ENCODE measurements around the gene CXCR4. TPM values are rescaled to one million over a fixed set of nuclear protein-coding genes. Genes with fewer than 3 reads are reported as not detected.

Gene CXCR4
- polyA plus RNA-seq (2012; ENCODE audit: insufficient read depth, insufficient read length) = 181 TPM

DNA sequence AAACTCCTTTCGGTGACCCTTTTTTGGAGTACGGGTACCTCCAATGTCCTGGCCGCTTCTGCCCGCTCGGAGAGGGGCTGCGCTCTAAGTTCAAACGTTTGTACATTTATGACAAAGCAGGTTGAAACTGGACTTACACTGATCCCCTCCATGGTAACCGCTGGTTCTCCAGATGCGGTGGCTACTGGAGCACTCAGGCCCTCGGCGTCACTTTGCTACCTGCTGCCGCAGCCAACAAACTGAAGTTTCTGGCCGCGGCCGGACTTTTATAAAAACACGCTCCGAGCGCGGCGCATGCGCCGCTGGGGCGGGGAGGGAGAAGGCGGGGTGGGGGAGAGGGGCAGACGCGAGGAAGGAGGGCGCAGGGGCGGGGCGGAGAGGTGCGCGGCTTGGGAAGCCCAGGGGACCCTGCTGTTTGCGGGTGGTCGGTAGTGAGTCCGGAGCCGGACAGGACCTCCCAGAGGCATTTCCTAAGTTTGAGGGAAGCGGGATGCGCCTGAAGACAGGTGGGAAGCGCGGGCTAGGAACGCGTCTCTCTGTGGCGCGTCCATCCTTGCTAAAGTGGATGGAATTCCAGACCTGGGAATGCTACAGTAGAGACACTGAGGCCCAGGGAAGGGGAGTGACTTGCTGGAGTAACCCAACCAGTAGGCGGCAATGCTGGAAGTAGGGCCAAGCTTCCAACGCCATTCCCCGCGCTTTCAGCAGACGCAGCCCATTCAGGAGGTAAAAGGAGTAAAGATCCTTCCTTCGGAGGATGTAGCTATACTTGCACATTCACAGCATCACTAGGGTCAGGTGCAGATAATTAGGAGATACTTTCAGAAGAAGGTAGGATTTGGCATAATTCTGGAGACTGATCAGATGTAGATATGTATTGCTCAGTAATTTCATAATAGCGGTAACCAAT lies at the start of gene CXCR4:
CXCR4 (minus strand) TSS at position 241 of the 910 bp plus-strand sequence; CDS start at position 152, 89 bp downstream.
- H3K4me3 ChIP-seq (ENCODE audit: low read length) = peak within 1 kb of the TSS; percentile 92
- DNase-seq (ENCODE audit: low read depth, low spot score) = peak; percentile 82

DNA sequence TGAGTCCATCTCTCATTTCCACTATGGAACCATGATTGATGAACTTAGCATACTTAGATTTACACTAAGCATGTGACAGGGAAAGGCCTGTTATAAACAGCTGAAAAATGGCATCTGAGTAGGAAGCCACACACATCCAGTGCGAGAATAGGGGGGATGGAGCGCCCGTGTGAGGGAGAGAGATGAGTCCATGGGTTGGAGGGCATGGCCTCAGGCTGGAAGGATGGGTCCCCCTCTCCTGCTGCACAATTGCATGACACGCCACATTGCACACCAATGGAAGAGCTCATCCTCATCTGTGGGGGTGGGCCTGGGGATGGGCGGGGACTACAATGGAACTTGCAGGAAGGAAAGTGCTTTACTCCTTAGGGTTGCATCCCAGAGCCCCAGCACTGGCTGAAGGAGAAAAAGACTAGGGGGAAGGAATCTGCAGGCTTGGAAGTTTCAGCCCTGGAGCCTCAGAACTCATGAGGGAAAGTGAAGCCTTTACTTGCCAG lies 46.4 kb upstream of the CXCR4 start:
- no peak for DNase-seq (ENCODE audit: low read depth, low spot score)
- no peak overlapping the region for H3K4me3 ChIP-seq (ENCODE audit: low read length)

DNA sequence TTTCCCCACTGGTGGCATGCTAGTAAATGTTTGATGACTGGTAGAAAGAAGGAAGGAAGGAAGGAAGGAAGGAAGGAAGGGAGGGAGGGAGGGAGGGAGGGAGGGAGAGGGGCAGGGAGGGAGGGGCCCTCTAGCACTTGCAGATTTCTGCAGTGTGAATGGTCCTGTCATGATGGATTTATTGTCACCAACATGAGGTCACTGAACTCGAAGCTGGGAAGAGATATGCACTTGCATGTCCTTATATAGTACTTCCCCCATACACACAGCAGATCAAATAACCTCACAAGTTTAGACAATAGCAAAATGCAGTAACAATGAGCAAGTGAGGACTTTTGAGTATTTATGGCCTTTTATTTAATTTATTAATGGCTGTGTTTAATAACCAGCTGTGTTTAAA lies 44.5 kb upstream of the CXCR4 start:
- no peak for DNase-seq (ENCODE audit: low read depth, low spot score)
- H3K4me3 ChIP-seq (ENCODE audit: low read length) = no peak overlapping the region

DNA sequence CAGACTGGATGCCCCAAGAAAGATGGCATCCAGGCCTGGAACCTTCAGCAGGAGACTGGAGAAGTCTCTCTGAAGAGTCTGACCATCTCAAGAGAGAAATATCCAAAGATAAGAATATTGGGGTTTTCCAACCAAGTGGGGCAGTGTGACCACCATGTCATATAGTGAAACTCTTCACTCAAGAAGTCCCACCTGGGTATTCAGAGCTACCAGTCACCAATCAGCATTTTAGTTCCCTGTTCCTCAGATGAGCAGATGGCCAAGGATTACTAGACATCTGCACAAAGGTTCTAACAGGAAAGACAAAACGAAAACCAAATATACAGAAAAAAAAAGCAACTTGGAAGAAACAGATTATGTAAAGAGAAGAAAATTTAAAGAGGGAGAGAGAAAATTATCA lies 38.5 kb upstream of the CXCR4 start:
- no peak for DNase-seq (ENCODE audit: low read depth, low spot score)
- H3K4me3 ChIP-seq (ENCODE audit: low read length) = no peak overlapping the region

DNA sequence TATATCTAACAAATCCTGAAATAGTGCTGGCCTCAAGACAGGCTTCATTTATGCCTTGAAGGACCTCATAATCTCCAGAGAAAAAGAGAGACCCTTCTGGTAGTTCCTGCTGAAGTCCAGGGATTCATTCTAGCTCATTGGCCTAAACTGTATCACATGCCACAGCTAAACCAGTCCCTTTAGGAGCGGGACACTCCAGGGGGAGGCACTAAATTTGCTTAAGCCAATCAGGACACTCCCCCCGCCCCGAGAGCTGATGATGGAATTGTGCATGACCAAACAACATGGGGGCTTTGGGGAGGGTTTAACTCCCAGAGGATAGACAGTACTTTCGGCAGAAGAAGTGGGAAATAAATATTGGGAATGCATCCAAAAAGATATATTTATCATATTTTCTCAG lies 36.4 kb upstream of the CXCR4 start:
- H3K4me3 ChIP-seq (ENCODE audit: low read length) = no peak overlapping the region
- DNase-seq (ENCODE audit: low read depth, low spot score) = no peak

DNA sequence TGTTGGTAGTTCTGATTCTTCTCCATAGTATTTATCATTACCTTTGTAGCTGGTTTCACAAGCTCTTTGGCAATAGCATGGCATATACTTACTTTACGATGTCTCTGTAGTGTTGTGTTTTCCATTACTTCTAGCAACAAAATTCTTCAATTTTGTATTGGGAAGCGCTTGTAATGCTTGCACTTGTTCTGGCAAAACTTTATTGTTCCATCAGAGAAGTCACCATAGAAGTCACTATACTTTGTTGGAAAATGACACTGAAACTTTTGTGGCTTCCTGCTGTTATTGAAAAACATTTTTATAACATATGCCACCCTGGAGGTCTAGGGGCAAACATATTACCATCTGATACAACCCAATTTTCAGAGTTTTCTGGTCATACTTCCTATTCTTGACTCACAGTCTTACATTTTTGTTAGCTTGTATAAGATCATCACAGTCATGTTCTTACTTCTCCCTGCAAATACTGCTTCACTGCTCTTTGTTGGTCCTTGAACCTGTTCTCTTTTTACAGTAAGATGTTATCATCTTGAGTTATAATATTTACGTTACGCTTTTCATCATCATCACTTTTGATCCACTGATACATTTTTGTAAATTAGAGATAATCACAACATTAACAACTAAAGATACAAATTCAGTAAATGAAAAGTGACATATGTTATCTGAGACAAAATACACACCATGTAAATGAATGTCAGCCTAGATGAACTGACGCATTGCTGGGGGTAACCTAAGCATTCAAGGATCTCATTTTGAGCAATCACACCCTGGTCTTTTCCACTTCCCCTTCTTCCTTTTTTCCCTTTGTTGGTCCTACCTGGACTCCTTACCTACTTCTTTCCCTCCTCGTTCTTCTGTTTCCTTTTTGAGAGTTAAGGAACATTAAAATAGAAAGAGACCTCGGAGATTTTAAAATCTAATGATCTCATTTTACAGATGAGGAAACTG lies 33.3 kb upstream of the CXCR4 start:
- no peak for DNase-seq (ENCODE audit: low read depth, low spot score)
- no peak overlapping the region for H3K4me3 ChIP-seq (ENCODE audit: low read length)

DNA sequence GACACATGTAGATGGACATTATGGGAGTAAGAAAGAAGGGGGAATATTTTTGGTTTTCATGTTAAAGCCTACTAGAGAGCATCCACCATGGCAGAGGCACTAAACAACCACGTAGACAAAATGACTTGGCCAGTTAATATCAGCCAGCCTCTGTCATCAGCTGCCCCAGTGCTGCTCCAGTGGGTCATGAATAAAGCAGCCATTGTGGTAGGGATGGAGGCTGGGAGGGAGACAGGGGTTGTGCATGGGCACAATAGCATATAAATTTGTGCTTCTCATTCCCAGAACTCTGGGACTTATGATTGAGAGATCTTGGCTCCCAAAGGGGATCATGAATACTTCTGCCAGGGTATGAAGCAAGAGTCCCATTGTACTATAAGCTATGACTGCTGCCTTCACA lies 31.1 kb upstream of the CXCR4 start:
- no peak for DNase-seq (ENCODE audit: low read depth, low spot score)
- no peak overlapping the region for H3K4me3 ChIP-seq (ENCODE audit: low read length)

DNA sequence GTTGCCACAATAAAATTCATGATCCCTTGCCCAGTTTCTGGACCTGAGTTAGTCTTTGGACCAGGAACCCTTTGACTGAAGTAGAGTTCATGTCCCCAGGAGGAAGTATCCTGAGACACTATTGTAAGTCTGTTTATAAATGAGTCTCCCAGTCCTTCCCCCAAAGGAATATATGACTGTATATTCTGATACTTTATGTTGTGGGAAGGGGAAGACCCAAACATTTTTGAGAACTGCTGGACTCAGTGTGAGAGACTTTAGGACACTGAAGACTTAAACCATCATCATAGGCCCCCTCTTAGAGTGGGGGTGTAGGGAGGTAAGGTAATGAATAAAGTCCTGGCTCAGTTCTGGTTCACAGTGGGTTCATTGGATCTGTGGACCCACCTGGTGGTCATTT lies 28.6 kb upstream of the CXCR4 start:
- no peak overlapping the region for H3K4me3 ChIP-seq (ENCODE audit: low read length)
- DNase-seq (ENCODE audit: low read depth, low spot score) = no peak

DNA sequence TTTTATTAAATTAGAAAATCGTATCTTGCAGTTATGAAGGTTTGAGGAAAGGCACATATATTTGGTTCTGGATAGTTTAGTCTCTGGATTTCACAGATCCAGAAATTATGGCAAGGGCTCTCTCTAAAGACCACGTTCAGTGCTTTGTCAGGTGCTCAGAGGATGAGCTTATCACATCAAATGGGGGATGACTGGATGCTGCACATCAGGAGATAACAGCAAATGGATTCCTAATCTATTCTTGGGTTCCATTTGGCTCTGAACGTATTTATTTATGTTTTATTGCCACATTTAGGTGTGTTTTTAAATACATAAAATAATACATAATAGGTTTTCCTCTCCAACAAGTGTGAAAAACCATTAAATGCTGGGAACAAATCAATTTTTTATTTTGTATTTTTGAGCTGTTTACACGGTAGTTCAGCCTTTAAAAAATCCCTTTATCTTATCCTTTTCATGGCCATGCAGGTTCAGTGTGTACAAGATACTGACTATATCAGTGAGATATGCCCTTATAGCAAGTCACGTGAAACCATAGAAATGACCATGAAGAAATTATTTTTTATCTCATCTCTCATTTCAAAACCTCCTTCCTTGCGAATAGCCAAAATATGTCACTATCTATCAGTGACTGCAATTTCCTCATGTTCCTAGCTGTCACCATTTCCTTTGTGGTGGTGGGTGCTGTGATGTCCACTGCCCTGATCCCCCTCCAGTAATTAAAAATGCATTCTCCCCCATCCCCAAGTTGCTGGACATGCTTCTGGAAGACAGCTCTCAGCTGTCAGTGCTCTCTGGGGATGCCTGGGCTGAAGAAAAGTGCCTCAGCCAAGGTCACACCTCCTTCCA lies 25.9 kb upstream of the CXCR4 start:
- DNase-seq (ENCODE audit: low read depth, low spot score) = no peak
- no peak overlapping the region for H3K4me3 ChIP-seq (ENCODE audit: low read length)

DNA sequence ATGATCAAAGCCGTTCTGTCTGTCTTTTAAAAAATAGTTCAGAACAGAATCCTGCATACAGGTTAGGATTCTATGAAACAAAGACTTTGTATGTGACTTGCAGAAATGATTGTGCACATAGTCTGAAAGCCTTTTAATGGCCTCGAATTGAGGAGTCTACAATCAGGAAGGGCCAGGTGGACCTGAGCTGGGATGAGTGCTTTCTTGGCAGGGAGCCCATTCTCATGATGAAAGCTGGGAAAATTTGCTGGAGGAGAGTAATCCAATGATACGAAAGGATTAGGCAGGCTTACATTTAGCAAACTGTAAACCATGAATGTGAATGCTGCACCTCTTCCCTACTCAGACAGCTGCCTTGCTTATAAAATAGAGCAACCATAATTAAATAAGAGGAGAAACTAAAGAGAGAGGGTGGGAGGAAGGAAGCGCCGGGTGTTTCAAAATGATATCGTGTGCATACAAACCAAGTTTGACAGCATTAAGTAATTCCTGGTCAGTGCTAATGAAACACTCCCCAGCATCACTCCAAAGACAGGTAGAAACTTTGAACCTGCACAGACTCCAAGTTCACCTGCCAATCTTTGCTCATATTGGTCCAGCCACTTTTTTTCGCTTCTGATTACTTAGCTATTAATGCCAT lies 23.7 kb upstream of the CXCR4 start:
- DNase-seq (ENCODE audit: low read depth, low spot score) = no peak
- no peak overlapping the region for H3K4me3 ChIP-seq (ENCODE audit: low read length)

DNA sequence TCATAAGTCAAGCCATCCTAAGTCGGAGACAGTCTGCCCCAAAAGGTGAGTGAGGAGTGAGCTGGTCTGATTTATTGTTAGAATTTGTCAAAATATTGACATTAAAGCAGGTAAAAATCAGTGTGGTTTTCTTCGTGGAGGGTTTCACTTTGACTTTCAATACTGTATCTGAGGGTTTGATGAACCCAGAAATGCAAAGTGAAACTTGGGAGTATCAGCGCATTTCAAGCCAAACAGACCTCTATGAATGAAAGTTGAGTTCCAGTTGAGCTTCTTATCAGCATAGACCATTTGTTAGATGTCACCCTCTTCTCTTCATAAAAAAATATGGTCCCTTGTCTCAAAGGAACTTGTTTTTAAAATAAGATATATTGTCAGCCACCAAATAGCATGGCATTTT lies 21.7 kb upstream of the CXCR4 start:
- peak overlapping the region; percentile 2 for H3K4me3 ChIP-seq (ENCODE audit: low read length)
- DNase-seq (ENCODE audit: low read depth, low spot score) = no peak

DNA sequence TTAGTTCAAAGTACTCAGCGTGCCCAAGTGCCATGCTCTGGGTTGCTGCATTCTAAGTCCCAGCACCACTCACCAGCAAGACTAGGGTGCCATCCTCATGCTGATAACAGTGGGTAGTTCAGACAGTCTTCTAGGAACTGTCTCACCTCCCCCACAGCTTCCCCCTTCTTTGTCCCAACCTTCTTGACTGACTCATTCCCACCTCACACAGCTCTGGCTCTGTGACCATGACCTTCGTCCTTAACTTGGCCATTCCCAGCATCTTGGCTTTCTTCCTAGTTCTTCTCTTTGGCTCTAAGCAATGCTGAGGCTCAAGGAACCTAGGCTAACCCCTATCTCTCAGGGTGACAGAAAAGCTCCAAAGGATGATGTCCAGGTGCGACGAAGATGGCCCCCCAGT lies 20.0 kb upstream of the CXCR4 start:
- DNase-seq (ENCODE audit: low read depth, low spot score) = no peak
- H3K4me3 ChIP-seq (ENCODE audit: low read length) = no peak overlapping the region

DNA sequence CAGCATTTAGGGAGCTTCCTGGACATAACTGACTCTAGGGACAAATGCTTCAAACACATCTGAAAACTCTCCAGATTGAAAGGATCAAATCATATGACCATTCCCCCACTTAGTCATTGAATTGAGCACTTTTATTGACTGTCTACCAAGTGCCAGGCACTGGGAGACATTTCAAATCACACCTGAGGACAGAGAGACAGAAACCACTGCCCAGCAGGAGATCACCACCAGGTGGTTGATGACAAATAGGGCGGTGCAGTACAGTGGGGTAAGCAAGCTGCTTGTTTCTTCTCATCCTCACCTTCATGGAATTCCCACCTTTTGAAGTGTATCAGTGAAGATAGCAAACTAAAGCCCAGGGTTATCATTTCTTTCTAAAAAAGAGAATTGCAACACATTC lies 19.0 kb upstream of the CXCR4 start:
- H3K4me3 ChIP-seq (ENCODE audit: low read length) = no peak overlapping the region; the same call in 1 of the 2 replicates
- DNase-seq (ENCODE audit: low read depth, low spot score) = no peak

DNA sequence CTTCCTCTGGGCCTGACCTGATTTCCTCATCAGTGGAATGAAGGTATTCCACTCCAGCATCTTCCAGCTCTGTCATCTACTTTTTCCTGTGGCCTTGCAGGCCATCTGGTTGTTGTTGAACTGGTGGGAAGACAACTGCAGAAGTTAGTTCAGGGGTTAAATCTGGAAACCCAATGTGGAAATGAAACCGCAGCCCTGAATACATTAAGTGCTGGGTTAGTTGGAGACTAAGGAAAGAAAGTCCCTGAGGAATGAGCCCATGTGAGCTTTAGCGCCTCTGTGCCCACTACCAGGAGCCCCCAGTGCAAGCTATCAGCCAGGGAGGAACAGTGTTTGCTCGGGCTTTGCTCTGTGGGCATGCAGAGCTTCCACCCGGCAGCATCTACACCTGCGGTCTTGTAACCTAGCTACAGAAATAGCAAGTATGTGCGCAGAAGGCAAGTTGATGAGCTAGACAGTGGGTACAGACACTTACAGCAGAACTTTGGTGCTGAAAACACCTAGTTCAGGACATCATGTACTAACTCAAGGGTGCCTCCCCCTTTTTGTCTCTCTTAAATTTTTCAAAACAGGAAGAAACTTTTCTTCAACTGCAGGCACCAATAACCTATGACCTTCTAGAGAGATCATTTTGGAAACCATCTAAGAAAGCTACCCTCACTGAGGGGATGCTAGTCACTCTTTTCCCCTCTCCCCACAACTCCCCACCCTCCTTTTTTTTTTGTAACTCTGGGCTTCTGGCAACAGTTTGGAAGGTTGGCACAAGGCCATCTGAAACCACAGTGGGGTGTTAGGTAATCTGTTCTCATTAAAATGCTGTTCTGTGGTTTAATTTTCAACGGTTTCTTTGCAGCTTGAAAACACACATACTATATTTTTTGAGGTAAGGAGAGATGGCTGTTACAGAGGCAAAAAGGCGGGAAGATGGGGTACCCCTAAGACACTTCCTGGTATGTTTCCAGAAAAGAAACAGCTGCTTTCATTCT lies 18.3 kb upstream of the CXCR4 start:
- H3K4me3 ChIP-seq (ENCODE audit: low read length) = peak overlapping the region; percentile 34
- peak; percentile 99 for DNase-seq (ENCODE audit: low read depth, low spot score)

DNA sequence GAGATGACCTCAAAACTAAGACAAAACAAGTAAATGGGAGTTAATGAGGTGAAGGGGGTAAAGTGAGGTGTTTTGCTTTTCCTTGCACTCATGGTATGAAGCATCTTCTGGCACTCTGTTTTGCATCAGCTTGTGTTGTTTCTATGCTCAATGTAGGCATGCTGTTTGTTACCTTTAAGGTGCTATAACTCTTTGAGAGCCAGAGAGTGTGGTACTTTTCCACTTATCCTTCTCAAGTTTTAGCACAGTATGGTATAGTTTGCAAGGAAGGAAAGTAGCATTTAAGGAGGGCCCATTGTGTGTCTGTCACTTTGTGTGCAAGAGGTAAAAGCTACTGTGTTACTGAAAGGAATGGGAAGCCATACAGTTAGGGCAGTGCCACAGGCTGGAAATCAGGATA lies 17.5 kb upstream of the CXCR4 start:
- peak overlapping the region; percentile 34 for H3K4me3 ChIP-seq (ENCODE audit: low read length)

DNA sequence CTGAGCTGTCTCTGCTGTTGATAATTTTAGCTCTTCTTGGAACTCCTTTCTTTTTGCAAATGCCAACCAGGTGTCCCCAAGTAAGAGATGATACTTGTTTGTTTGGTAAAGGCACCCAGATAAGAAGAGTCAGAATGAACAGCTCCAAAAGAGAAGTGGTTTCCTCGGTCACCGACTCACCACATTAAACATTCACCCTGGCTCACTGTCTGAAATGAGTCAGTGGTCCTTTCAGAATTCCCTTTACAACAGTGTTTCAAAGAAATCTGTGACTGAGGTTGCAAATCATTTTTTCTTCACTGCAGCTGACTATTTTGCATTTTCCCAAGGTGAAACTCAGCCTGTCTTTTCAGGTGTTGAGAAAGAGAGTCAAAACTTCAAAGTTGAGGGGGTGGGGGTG lies 16.2 kb upstream of the CXCR4 start:
- DNase-seq (ENCODE audit: low read depth, low spot score) = peak; percentile 88
- H3K4me3 ChIP-seq (ENCODE audit: low read length) = 0 out of 2 replicates have a peak overlapping the region, but pooled peaks have one; percentile 1

More for the DNA sequence above, 17.5 kb upstream of the CXCR4 start:
- no peak for DNase-seq (ENCODE audit: low read depth, low spot score)

DNA sequence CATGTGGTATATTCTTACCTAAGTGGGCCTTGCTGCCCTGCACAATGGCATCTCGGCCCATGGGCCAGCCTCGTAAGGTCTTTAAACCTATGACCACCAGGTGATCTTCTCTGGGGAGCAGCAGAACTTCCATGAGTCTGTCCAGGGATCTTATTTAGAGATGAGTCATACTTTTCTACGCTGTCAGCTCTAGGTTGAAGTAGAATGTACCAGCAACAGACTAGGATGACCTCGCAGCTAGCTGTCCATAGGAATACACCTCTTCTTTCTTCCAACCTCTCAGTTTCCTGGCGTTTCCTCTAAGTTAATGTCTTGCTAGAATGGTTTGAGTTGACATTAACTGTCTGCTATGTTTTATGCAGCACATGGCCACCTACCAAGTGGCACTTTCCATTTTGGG lies 15.6 kb upstream of the CXCR4 start:
- no peak for DNase-seq (ENCODE audit: low read depth, low spot score)
- H3K4me3 ChIP-seq (ENCODE audit: low read length) = peak overlapping the region; percentile 1; the same call in 1 of the 2 replicates

All from Jurkat, Clone E6-1 (cell line).